ENCODE data around the gene GPRC6A.

The GPRC6A gene

GRCh38 chr6:116872771-116873170 is 43.9 kb upstream of the GPRC6A start:
- H3K23ac ChIP-seq (ENCODE audit: low read length in 2 of 2) = no peak overlapping the region
- no peaks in the 10 kb centered on the region for H3K79me1 ChIP-seq (replicated peaks; ENCODE audit: low read length, poor library complexity, severe bottlenecking)
- H4K91ac ChIP-seq (ENCODE audit: low read length) = no peak overlapping the region
- H3K27me3 ChIP-seq (ENCODE audit: control insufficient read depth in 1 of 2, insufficient read depth in 1 of 2, low read length in 2 of 2) = peaks cover 28 to 39% of the 10 kb centered on the region in 2 experiments
- H3K4me1 ChIP-seq (ENCODE audit: control insufficient read depth, insufficient read depth, low read depth, low read length) = peaks cover 10% of the 10 kb centered on the region
- H3K9me3 ChIP-seq (ENCODE audit: control insufficient read depth, low read length) = peaks cover 5% of the 10 kb centered on the region
- DNase-seq = no peak
- no peak overlapping the region for H3K18ac ChIP-seq (ENCODE audit: low read depth in 1 of 2, low read length in 2 of 2)
- H2AK5ac ChIP-seq (ENCODE audit: low read length, severe bottlenecking) = no peak overlapping the region
- no peak overlapping the region for H3K4me3 ChIP-seq (ENCODE audit: insufficient read depth in 1 of 2, low read depth in 1 of 2, low read length in 2 of 2)
- H3K4ac ChIP-seq (ENCODE audit: low read depth in 1 of 2, low read length in 2 of 2) = no peak overlapping the region
- 95% methylated on average over 3 of the region's 4 CpGs for WGBS
- H2BK120ac ChIP-seq (ENCODE audit: low read depth, low read length) = no peak overlapping the region
- no peaks in the 10 kb centered on the region for H3K36me3 ChIP-seq (ENCODE audit: control insufficient read depth in 1 of 2, insufficient read depth in 2 of 2, low read depth in 1 of 2, low read length in 2 of 2)
- no peak overlapping the region for H2BK5ac ChIP-seq (ENCODE audit: low read depth, low read length, poor library complexity, severe bottlenecking)
- no peak overlapping the region for H2BK12ac ChIP-seq (ENCODE audit: low read length in 2 of 2)
- H4K8ac ChIP-seq (ENCODE audit: low read length) = no peak overlapping the region
- H3K4me2 ChIP-seq (ENCODE audit: low read length, poor library complexity, severe bottlenecking) = no peak overlapping the region
- no peak overlapping the region for H3K27ac ChIP-seq (ENCODE audit: low read length, poor library complexity, severe bottlenecking)
- H2AFZ ChIP-seq (ENCODE audit: low read depth, low read length) = no peak overlapping the region
- no peak overlapping the region for H2BK15ac ChIP-seq (ENCODE audit: low read depth, poor library complexity, severe bottlenecking)
- H3K14ac ChIP-seq (ENCODE audit: low read length in 2 of 2) = no peak overlapping the region
- H3K9ac ChIP-seq (ENCODE audit: low read length) = no peak overlapping the region

DNA sequence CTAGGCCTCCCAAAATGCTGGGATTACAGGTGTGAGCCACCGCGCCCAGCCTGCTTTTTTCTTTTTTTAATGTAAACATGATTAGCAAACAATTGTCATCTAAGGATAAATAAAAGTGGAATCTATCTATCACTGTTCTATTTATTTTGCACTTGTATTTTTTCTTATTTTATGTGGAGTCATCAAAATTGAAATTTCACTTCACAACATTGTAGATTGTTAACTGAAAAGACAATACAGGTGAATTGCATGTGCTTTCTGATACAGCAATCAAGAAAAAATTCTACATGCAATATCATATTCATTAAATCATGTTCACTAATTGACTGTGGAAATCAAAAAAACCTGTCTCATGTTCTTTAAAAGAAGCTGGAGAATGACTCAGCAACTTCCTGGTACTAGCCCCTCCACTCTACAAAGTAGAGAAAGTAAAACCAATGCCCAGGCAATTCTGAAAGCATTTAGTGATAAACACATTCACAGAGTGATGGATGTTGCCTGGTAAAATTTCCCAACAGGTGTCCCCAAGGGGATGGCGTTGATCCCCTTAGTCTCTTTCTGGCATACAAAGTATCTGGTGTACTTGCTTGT is 37.5 kb upstream of the GPRC6A start:
- no peak overlapping the region for H2BK120ac ChIP-seq (ENCODE audit: low read depth, low read length)
- H3K18ac ChIP-seq (ENCODE audit: low read depth in 1 of 2, low read length in 2 of 2) = no peak overlapping the region
- no peak overlapping the region for H3K9ac ChIP-seq (ENCODE audit: low read length)
- H3K23ac ChIP-seq (ENCODE audit: low read length in 2 of 2) = no peak overlapping the region
- H3K4me3 ChIP-seq (ENCODE audit: insufficient read depth in 1 of 2, low read depth in 1 of 2, low read length in 2 of 2) = no peak overlapping the region
- no peaks in the 10 kb centered on the region for H3K36me3 ChIP-seq (ENCODE audit: control insufficient read depth in 1 of 2, insufficient read depth in 2 of 2, low read depth in 1 of 2, low read length in 2 of 2)
- no peak overlapping the region for H3K14ac ChIP-seq (ENCODE audit: low read length in 2 of 2)
- H2AFZ ChIP-seq (ENCODE audit: low read depth, low read length) = no peak overlapping the region
- H3K9me3 ChIP-seq (ENCODE audit: control insufficient read depth, low read length) = peaks cover 7% of the 10 kb centered on the region
- H2BK12ac ChIP-seq (ENCODE audit: low read length in 2 of 2) = no peak overlapping the region
- WGBS = 64% methylated on average over 1 of the region's 3 CpGs
- H3K79me1 ChIP-seq (replicated peaks; ENCODE audit: low read length, poor library complexity, severe bottlenecking) = no peaks in the 10 kb centered on the region
- H3K4me2 ChIP-seq (ENCODE audit: low read length, poor library complexity, severe bottlenecking) = no peak overlapping the region
- no peak overlapping the region for H4K91ac ChIP-seq (ENCODE audit: low read length)
- H4K8ac ChIP-seq (ENCODE audit: low read length) = no peak overlapping the region
- no peak overlapping the region for H2AK5ac ChIP-seq (ENCODE audit: low read length, severe bottlenecking)
- no peak overlapping the region for H2BK5ac ChIP-seq (ENCODE audit: low read depth, low read length, poor library complexity, severe bottlenecking)
- H3K4ac ChIP-seq (ENCODE audit: low read depth in 1 of 2, low read length in 2 of 2) = no peak overlapping the region
- H2BK15ac ChIP-seq (ENCODE audit: low read depth, poor library complexity, severe bottlenecking) = no peak overlapping the region
- no peak overlapping the region for H3K27ac ChIP-seq (ENCODE audit: low read length, poor library complexity, severe bottlenecking)
- DNase-seq = no peak
- H3K27me3 ChIP-seq (ENCODE audit: control insufficient read depth in 1 of 2, insufficient read depth in 1 of 2, low read length in 2 of 2) = no peaks in the 10 kb centered on the region
- H3K4me1 ChIP-seq (ENCODE audit: control insufficient read depth, insufficient read depth, low read depth, low read length) = no peaks in the 10 kb centered on the region

- Histone ChIP-seq H3K23ac (ENCODE audit: low read length in 2 of 2) (no peak overlapping the region), H4K91ac (ENCODE audit: low read length) (no peak overlapping the region), H2BK12ac (ENCODE audit: low read length in 2 of 2) (no peak overlapping the region), H3K9me3 (ENCODE audit: control insufficient read depth, low read length) (peaks cover 38% of the 10 kb centered on the region), H3K4me3 (ENCODE audit: insufficient read depth in 1 of 2, low read depth in 1 of 2, low read length in 2 of 2) (no peak overlapping the region), H3K4ac (ENCODE audit: low read depth in 1 of 2, low read length in 2 of 2) (no peak overlapping the region), H2BK5ac (ENCODE audit: low read depth, low read length, poor library complexity, severe bottlenecking) (no peak overlapping the region), H3K9ac (ENCODE audit: low read length) (no peak overlapping the region), H2AFZ (ENCODE audit: low read depth, low read length) (no peak overlapping the region), H2BK120ac (ENCODE audit: low read depth, low read length) (no peak overlapping the region), H3K14ac (ENCODE audit: low read length in 2 of 2) (no peak overlapping the region), H3K27me3 (ENCODE audit: control insufficient read depth in 1 of 2, insufficient read depth in 1 of 2, low read length in 2 of 2) (no peaks in the 10 kb centered on the region), H3K27ac (ENCODE audit: low read length, poor library complexity, severe bottlenecking) (no peak overlapping the region), H4K8ac (ENCODE audit: low read length) (no peak overlapping the region), H3K36me3 (ENCODE audit: control insufficient read depth in 1 of 2, insufficient read depth in 2 of 2, low read depth in 1 of 2, low read length in 2 of 2) (no peaks in the 10 kb centered on the region), H3K4me1 (ENCODE audit: control insufficient read depth, insufficient read depth, low read depth, low read length) (no peaks in the 10 kb centered on the region), H3K79me1 (replicated peaks; ENCODE audit: low read length, poor library complexity, severe bottlenecking) (no peaks in the 10 kb centered on the region), H3K4me2 (ENCODE audit: low read length, poor library complexity, severe bottlenecking) (no peak overlapping the region), H2BK15ac (ENCODE audit: low read depth, poor library complexity, severe bottlenecking) (no peak overlapping the region), H2AK5ac (ENCODE audit: low read length, severe bottlenecking) (no peak overlapping the region), H3K18ac (ENCODE audit: low read depth in 1 of 2, low read length in 2 of 2) (no peak overlapping the region)
- DNase-seq = no peak
Measured at GRCh38 chr6:116859264-116859663, 30.4 kb upstream of the GPRC6A start.

DNA sequence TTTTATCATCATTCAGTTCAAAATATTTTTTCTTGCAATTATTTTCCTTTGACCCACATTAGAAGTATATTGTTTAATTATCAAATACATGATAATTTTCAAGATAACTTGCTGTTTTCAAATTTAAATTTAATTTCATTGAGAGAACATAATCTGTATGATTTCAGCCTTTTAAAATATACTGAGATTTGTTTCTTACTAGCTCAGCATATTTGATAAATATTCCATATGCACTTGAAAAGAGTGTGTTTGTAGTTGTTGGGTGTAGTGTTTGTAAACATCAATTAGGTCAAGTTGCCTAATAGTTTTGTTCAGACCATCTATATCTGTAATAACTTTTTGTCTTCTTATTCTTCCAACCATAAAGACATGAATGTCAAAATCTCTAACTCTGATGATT is 29.2 kb upstream of the GPRC6A start:
- H3K36me3 ChIP-seq (ENCODE audit: control insufficient read depth in 1 of 2, insufficient read depth in 2 of 2, low read depth in 1 of 2, low read length in 2 of 2) = no peaks in the 10 kb centered on the region
- no peak overlapping the region for H2BK12ac ChIP-seq (ENCODE audit: low read length in 2 of 2)
- H3K79me1 ChIP-seq (replicated peaks; ENCODE audit: low read length, poor library complexity, severe bottlenecking) = no peaks in the 10 kb centered on the region
- H4K91ac ChIP-seq (ENCODE audit: low read length) = no peak overlapping the region
- no peak overlapping the region for H2BK5ac ChIP-seq (ENCODE audit: low read depth, low read length, poor library complexity, severe bottlenecking)
- no peak overlapping the region for H3K4me2 ChIP-seq (ENCODE audit: low read length, poor library complexity, severe bottlenecking)
- no peak overlapping the region for H2AK5ac ChIP-seq (ENCODE audit: low read length, severe bottlenecking)
- no peak for DNase-seq
- H3K9me3 ChIP-seq (ENCODE audit: control insufficient read depth, low read length) = peaks cover 45% of the 10 kb centered on the region
- H3K4me1 ChIP-seq (ENCODE audit: control insufficient read depth, insufficient read depth, low read depth, low read length) = no peaks in the 10 kb centered on the region
- H3K4ac ChIP-seq (ENCODE audit: low read depth in 1 of 2, low read length in 2 of 2) = no peak overlapping the region
- H4K8ac ChIP-seq (ENCODE audit: low read length) = no peak overlapping the region
- H2BK15ac ChIP-seq (ENCODE audit: low read depth, poor library complexity, severe bottlenecking) = no peak overlapping the region
- no peak overlapping the region for H3K14ac ChIP-seq (ENCODE audit: low read length in 2 of 2)
- H3K27me3 ChIP-seq (ENCODE audit: control insufficient read depth in 1 of 2, insufficient read depth in 1 of 2, low read length in 2 of 2) = no peaks in the 10 kb centered on the region
- H3K27ac ChIP-seq (ENCODE audit: low read length, poor library complexity, severe bottlenecking) = no peak overlapping the region
- H3K18ac ChIP-seq (ENCODE audit: low read depth in 1 of 2, low read length in 2 of 2) = no peak overlapping the region
- H2AFZ ChIP-seq (ENCODE audit: low read depth, low read length) = no peak overlapping the region
- no peak overlapping the region for H3K23ac ChIP-seq (ENCODE audit: low read length in 2 of 2)
- no peak overlapping the region for H3K9ac ChIP-seq (ENCODE audit: low read length)
- no peak overlapping the region for H2BK120ac ChIP-seq (ENCODE audit: low read depth, low read length)
- no peak overlapping the region for H3K4me3 ChIP-seq (ENCODE audit: insufficient read depth in 1 of 2, low read depth in 1 of 2, low read length in 2 of 2)
